HL-60 (cell line): ENCODE measurements around the gene KCNQ1.

Source experiments
- DNase-seq, 2 experiments: peaks; one replicate each; pipeline ENCODE4 v3.0.0-alpha.2; 2010 to 2020; ENCODE audit warnings: low read depth in 1 of 2, low spot score in 1 of 2
- H3K27ac ChIP-seq: fragments of 250-450 bp; sonication (Bioruptor Pico); replicated peaks from 2 replicates; pipeline ENCODE4 v1.5.1; 2020; ENCODE audit warnings: mild to moderate bottlenecking, moderate library complexity
- H3K27me3 ChIP-seq: fragments of 250-450 bp; sonication (Bioruptor Pico); 2 replicates; pipeline ENCODE4 v1.5.1; 2021; ENCODE audit warnings: mild to moderate bottlenecking, moderate library complexity; ENCODE audit not compliant: insufficient read depth, poor library complexity, severe bottlenecking
- H3K4me3 ChIP-seq: replicated peaks from 2 replicates; pipeline ENCODE4 v1.5.1; 2011; ENCODE audit warnings: mild to moderate bottlenecking, control low read depth, low read length; ENCODE audit not compliant: insufficient read depth
- GABPA ChIP-seq: IDR thresholded peaks from 2 replicates; pipeline ENCODE4 v1.6.1; 2012; ENCODE audit warnings: low read depth
- POLR2AphosphoS5 ChIP-seq: IDR thresholded peaks from 2 replicates; pipeline ENCODE4 v1.6.1; 2012; ENCODE audit warnings: low read depth
- SPI1 ChIP-seq: IDR thresholded peaks from 2 replicates; pipeline ENCODE4 v1.6.1; 2012; ENCODE audit warnings: low read depth, mild to moderate bottlenecking, borderline replicate concordance
- TF ChIP-seq, protein P1 (sequence below): IDR thresholded peaks from 2 replicates; pipeline ENCODE4 v1.6.1; 2012; ENCODE audit warnings: low read depth; ENCODE audit not compliant: insufficient replicate concordance
- TF ChIP-seq, protein P2 (sequence below): IDR thresholded peaks from one replicate; pipeline ENCODE4 v1.5.1; 2011; ENCODE audit warnings: low read length, control low read depth, inconsistent platforms; ENCODE audit not compliant: insufficient read depth

The KCNQ1 gene

DNA sequence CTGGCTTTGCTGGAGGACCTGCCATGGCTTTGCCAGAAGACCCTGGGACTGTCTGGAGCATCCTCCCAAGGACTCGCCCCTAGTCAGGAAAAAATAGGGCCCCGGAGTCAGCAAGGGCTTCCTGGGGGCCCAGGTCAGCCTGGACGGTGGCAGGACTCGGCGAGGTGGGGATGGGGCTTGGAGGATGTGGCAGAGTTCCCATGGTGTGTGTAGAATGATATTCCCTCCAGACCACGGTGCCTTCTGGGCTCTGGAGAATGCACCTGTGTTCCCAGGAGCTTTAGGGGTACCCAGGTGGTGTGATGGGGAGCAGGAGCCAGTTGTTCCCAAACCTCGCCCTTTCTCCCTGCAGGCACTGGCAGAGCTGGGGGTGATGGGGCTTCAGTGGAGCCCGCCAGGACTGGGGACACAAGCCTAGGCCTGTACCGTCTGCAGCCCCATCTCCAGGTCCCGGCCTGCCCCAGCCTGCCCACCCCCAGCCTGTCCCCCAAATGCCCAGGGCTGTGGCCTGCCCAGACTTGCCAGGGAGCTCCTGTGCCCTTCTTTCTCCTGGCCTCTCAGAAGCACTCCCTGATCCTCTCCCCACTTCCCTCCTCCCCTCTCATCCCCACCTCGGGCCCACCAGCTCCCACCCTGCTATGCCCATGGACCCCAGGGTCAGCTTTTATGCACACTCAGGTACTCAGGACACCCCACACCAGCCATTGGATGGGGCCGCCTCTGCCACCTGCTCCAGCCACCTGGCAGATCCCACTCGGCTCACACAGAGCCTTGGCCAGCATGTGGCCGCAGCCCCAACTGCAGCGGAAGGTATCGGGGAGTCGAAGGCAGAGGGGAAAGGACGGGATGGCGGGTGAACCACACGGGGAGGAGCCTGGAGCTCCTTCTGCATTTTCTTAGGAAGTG is 358.6 kb downstream of the KCNQ1 start:
- Histone ChIP-seq H3K4me3 (no peak overlapping the region), H3K27me3 (no peaks in the 10 kb centered on the region), H3K27ac (no peak overlapping the region)
- TF ChIP-seq GABPA (no peak), SPI1 (no peak), POLR2AphosphoS5 (no peak)
- TF ChIP-seq, protein P1, sequence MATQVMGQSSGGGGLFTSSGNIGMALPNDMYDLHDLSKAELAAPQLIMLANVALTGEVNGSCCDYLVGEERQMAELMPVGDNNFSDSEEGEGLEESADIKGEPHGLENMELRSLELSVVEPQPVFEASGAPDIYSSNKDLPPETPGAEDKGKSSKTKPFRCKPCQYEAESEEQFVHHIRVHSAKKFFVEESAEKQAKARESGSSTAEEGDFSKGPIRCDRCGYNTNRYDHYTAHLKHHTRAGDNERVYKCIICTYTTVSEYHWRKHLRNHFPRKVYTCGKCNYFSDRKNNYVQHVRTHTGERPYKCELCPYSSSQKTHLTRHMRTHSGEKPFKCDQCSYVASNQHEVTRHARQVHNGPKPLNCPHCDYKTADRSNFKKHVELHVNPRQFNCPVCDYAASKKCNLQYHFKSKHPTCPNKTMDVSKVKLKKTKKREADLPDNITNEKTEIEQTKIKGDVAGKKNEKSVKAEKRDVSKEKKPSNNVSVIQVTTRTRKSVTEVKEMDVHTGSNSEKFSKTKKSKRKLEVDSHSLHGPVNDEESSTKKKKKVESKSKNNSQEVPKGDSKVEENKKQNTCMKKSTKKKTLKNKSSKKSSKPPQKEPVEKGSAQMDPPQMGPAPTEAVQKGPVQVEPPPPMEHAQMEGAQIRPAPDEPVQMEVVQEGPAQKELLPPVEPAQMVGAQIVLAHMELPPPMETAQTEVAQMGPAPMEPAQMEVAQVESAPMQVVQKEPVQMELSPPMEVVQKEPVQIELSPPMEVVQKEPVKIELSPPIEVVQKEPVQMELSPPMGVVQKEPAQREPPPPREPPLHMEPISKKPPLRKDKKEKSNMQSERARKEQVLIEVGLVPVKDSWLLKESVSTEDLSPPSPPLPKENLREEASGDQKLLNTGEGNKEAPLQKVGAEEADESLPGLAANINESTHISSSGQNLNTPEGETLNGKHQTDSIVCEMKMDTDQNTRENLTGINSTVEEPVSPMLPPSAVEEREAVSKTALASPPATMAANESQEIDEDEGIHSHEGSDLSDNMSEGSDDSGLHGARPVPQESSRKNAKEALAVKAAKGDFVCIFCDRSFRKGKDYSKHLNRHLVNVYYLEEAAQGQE = no peak
- TF ChIP-seq, protein P2, sequence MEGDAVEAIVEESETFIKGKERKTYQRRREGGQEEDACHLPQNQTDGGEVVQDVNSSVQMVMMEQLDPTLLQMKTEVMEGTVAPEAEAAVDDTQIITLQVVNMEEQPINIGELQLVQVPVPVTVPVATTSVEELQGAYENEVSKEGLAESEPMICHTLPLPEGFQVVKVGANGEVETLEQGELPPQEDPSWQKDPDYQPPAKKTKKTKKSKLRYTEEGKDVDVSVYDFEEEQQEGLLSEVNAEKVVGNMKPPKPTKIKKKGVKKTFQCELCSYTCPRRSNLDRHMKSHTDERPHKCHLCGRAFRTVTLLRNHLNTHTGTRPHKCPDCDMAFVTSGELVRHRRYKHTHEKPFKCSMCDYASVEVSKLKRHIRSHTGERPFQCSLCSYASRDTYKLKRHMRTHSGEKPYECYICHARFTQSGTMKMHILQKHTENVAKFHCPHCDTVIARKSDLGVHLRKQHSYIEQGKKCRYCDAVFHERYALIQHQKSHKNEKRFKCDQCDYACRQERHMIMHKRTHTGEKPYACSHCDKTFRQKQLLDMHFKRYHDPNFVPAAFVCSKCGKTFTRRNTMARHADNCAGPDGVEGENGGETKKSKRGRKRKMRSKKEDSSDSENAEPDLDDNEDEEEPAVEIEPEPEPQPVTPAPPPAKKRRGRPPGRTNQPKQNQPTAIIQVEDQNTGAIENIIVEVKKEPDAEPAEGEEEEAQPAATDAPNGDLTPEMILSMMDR = no peak
- no peak for DNase-seq

DNA sequence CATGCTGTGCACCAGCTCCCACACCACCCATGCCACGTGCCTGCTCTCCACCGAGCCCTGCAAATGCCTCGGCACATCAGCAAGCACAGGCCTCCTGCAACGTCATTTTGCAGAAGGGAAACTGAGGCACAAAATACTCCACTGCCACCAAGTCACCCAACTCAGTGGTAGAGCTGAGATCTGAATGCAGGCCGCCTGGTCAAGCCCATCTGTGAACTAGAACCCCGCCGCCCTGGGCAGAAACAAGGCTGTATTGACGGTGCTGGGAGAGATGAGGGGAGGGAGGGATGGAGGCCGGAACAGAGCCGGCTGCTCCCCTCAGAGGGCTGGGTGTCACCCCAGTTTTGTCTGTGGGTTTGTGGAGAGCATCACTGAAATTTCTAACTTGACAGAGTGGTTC is 359.4 kb downstream of the KCNQ1 start:
- no peak for TF ChIP-seq GABPA
- TF ChIP-seq, protein P1 = no peak
- TF ChIP-seq, protein P2 = no peak
- TF ChIP-seq POLR2AphosphoS5 = no peak
- TF ChIP-seq SPI1 = no peak
- H3K27me3 ChIP-seq = no peaks in the 10 kb centered on the region
- no peak overlapping the region for H3K4me3 ChIP-seq
- DNase-seq = no peak
- H3K27ac ChIP-seq = no peak overlapping the region

DNA sequence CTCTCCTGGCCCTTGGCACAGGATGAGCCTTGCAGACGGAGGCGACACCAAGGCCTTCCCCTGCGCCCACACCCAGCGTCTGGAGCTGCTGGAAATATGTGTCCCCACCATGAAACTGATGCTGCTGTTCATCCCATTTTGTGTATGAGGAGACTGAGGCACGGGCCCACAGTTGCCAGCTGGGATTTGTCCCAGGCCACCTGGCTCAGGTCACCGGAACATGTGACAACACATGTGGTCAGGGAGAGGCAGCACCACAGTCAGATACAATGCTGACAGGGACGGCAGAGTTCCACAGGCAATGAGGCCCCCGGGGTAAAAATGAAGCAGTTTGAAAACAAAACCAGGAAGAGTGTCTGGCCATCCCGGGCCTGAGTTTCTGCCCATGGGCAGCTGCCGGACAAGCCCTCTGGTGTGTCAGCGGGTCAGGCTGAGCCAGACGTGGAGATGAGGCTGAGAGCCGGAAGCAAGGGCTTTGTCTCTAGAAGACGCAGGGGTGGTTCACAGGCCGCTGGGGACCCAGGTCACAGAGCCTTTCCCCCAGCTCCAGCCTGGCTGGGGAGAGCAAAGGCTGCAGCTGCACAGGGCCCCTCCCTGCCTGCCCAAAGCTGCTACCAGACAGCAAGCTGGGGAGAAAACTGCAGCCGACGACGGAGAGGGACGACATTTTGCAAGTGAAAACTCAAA is 360.0 kb downstream of the KCNQ1 start:
- DNase-seq = no peak
- no peak overlapping the region for H3K4me3 ChIP-seq
- TF ChIP-seq SPI1 = no peak
- H3K27me3 ChIP-seq = no peaks in the 10 kb centered on the region
- H3K27ac ChIP-seq = no peak overlapping the region

GRCh38 chr11:2805388-2806056 is 360.7 kb downstream of the KCNQ1 start:
- TF ChIP-seq, protein P2 = no peak
- TF ChIP-seq SPI1 (no peak), POLR2AphosphoS5 (no peak), GABPA (no peak)
- TF ChIP-seq, protein P1 = no peak
- Histone ChIP-seq H3K27me3 (no peaks in the 10 kb centered on the region), H3K4me3 (no peak overlapping the region), H3K27ac (no peak overlapping the region)
- DNase-seq = no peak
